ENCODE data around the gene SLC2A2.

GRCh38 chr3:171001957-171002694 is 24.4 kb downstream of the SLC2A2 start:
- no peak for TF ChIP-seq CTCF (IDR thresholded peaks at IDR 0.05)
- TF ChIP-seq POLR2AphosphoS5 (IDR thresholded peaks at IDR 0.05) = no peak
- TF ChIP-seq POLR2A (IDR thresholded peaks at IDR 0.05) = no peak

Data from suprapubic skin (tissue), 4 donors.